Measurements from ENCODE around the gene AMFR.
"Not testable (repeated sequence)": the region's sequence is repeated elsewhere in the genome, so short reads cannot be mapped to it uniquely, and the experiment has no call there.

Gene AMFR

GRCh38 chr16:56387396-56387795 is 37.9 kb downstream of the AMFR start:
- no peak for DNase-seq

GRCh38 chr16:56384074-56384721 is 41.1 kb downstream of the AMFR start:
- no peak for DNase-seq

DNA sequence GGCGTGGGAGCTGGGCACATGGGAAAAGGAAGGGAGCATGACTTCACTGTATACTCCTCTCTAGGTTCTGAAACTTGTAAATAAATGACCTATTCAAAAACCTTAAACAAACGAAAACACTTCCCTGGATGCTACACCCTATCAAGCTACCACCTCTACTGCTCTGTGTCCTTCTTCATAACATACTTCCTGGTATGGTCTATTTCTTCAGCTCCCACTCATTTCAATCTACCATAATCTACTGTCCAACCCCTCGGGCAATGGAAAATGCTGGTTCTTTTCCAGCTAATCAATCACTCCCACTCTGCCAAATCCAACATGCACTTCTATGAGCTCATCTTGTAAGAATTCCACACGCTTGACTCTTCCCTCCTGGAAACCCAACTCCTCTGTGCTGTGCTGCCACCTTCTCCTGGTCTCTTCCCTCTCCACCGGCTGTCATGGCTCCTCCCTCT is 42.4 kb downstream of the AMFR start:
- DNase-seq: no peak

GRCh38 chr16:56382459-56382858 is 42.9 kb downstream of the AMFR start:
- no peak for DNase-seq

DNA sequence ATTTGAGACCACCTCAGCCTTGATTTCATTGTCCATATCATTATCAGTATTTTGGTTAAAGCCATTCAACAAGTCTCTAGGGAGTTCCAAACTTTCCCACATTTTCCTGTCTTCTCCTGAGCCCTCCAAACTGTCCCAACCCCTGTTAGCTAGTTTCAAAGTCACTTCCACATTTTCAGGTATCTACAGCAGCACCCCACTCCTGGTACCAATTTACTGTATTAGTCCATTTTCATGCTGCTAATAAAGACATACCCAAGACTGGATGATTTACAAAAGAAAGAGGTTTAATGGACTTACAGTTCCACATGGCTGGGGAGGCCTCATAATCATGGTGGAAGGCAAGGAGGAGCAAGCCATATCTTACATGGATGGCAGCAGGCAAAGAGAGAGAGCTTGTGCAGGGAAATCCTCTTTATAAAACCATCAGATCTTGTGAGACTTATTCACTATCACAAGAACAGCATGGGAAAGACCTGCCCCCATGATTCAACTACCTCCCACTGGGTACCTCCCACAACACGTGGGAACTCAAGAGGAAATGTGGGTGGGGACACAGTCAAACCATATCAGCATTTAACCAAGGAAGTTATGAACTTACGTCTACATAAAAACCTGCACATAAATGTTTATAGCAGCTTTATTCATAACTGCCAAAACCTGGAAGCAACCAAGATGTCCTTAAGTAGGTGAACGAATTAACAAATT is 44.4 kb downstream of the AMFR start:
- not testable (repeated sequence) for DNase-seq

DNA sequence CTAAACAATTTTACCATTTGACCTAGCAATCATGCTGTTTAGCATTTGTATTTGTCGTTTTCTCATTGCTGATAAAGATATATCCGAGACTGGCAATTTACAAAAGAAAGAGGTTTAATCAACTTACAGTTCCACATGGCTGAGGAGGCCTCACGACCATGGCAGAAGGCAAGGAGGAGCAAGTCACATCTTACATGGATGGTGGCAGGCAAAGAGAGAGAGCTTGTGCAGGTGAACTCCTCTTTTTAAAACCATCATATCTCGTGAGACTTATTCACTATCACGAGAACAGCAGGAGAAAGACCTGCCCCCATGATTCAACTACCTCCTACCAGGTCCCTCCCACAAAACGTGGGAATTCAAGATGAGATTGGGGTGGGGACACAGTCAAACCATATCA is 46.3 kb downstream of the AMFR start:
- not testable (repeated sequence) for DNase-seq

- not testable (repeated sequence) for DNase-seq
These were observed 49.6 kb downstream of the AMFR start for GRCh38 chr16:56375792-56376191.

GRCh38 chr16:56373003-56373402 is 52.3 kb downstream of the AMFR start:
- DNase-seq: no peak

DNA sequence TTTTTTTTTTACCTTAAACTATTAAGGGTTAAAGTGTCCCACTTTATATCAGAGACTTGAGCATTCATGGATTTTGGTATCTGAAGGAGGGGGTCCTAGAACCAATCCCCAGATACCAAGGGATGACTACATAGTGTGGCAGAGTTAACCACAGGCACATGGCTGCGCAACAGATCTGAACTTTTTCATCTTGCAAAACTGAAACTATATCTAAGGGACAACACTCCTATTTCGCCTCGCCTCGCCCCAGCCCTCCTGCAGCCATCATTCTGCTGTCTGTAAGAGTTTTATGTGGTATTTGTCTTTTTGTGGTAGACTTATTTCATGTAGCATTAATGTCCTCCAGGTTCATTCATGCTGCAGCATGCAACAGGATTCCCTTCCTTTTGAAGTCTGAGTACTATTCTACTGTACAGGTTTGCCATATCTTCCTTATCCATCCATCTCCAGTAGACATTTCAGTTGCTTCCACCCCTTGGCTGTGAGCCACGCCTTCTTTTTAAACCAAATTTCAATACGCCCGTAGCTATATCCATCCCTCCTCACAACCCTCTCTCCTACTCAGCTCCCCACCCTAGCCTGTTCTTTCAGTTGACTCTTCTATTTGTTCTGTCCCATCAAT is 53.2 kb downstream of the AMFR start:
- no peak for DNase-seq

- DNase-seq: no peak
These were observed 53.7 kb downstream of the AMFR start for GRCh38 chr16:56371660-56371937.

GRCh38 chr16:56370875-56371659 is 54.3 kb downstream of the AMFR start:
- no peak for DNase-seq

DNA sequence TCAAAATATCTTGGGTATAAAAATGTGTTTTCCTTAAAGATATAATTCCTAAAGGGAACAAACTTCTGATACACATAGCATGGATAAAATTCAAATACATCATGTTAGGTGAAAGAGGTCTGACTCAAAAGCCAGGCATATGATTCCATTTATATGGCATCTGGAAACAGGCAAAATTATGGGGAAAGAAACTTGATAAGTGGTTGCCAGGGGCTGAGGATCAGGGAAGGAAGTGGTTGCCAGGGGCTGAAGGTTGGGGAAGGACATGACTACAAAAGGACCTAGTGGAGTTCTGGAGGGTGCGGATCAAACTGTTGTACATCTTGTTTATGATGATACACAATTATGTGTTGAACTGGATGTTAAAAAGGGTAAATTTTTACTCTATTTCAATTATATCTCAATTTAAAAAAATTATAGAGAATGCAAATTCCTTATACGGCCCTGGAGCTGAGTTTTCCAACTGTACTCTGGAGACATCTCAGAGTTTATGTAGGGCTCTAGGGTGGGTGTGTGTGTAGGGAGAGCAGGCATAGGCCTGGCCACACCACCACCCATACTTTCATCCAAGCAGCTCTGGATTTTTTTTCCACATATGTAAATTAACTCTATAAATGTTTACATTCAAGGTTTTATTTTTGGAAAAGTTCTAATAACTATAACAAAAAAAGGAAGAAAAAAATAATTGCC is 55.0 kb downstream of the AMFR start:
- no peak for DNase-seq

DNA sequence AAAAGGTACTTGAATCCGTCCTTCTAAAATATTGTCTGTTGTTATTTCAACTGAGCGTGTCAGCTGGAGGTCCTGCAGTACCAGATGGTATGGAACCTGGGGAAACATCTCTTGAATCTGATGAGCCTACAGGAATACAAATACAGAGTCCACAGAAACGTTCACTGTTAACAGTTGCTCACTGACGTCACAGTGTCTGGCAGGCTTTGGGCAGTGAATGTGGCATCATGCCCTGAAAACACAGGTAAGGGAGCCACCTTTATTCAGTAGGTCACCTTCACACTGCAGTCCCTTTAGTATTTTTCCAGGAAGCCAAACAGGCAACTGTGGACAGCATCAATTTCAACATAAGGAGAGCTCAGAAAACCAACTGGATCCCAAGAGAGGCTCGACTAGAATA is 56.1 kb downstream of the AMFR start:
- DNase-seq: no peak

GRCh38 chr16:56368545-56368944 is 56.8 kb downstream of the AMFR start:
- DNase-seq: no peak

- DNase-seq: no peak
These were observed 57.6 kb downstream of the AMFR start for GRCh38 chr16:56367764-56368163.

DNA sequence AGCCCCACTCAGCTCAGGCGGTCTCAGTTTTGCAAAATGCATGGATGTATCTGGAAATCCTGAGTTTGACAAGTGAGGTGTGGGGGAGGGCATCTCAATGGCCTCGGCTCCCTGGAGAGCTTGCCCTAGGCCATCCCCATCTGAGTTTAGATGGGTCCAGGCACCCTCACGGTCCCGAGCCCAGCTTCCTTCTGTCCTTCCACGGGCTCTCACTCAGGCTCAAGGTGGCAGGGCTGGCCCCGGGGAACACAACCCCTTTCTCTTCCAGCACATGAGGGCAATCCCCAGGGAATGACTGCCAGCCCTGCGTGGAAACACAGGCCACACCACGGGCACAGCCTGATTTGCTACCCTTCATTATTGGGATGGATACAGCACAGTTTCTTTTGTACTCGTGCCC is 58.4 kb downstream of the AMFR start:
- DNase-seq: no peak

GRCh38 chr16:56365552-56365951 is 59.8 kb downstream of the AMFR start:
- no peak for DNase-seq

GRCh38 chr16:56364865-56365264 is 60.5 kb downstream of the AMFR start:
- no peak for DNase-seq

DNA sequence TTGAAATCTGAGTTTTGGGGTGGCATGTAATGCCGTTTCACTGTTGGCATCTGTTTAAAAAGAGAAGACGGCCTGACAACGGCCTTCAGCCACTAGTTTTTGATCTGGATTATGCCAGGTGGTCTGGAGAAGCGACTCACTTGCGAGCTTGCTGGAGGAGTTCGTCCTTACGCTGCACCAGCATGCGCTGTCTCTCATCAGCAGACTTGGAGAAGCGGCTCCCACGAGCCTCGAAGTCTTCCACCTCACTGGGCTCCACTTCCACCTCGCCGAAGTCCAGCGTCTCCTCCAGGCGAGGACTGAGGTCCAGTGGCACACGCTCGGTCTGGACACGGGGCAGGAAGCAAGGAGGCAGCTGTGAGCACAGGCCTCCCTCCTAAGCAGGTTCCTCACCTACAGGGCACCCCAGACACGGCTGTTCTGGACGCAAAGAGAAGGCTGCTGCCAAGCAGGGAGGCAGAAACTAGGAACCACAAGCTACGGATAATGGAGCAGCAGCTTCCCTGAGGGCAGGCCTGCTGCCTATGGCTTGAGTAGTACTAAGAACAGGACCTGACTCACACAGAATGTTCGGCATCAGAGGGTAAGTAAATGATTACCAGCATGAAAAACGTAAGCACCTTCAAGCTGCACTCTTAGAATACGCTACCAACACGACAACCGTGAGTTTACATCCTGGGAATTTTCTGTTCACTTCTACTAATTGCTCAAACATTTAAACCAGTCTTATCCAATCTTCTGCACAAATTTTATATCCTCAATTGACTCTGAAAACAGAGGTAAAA is 61.4 kb downstream of the AMFR start:
- no peak for DNase-seq

DNA sequence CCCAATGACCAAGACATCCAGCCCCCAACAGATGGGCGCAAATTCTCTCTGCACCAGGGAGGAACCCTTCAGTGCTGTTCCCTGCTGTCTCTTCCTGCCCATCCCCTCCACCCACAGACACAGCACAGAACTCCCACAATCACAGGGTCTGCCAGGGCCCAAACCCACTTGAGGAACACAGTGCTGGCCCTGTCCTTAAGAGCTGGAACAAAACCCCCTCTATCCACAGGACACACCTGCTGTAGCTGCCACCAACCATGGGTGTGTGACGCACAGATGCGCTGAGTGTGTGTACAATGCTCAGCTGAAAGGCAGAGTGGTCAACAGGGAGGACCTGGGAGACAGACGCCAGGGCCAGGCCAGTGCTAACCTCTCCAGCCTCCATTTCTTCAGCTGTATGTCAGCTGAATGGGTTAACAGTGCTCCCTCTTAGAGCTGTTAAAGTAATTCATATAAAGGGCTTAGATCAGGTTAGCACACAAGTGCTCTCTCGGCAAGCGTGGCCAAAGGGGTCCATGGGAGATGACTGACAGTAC is 62.1 kb downstream of the AMFR start:
- no peak for DNase-seq

DNA sequence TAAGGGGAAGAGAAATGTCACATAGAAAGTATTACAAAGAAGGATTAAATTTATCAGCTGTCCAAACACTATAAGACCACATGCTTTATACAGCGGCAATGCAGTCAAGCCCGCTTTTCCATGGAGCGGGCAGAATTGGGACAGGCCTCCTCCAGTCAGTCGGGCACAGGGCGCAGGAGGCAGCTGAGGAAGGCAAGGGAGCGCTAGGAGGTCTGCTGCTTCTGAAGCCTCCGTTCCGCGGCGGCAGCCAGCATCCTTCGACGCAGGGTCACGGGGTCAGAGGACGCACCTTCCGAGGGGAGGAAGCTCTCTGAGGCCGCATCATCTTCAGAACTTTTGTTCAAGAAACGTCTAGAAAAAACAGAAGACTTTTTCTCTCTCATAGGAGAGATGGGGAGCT is 62.6 kb downstream of the AMFR start:
- no peak for DNase-seq

DNA sequence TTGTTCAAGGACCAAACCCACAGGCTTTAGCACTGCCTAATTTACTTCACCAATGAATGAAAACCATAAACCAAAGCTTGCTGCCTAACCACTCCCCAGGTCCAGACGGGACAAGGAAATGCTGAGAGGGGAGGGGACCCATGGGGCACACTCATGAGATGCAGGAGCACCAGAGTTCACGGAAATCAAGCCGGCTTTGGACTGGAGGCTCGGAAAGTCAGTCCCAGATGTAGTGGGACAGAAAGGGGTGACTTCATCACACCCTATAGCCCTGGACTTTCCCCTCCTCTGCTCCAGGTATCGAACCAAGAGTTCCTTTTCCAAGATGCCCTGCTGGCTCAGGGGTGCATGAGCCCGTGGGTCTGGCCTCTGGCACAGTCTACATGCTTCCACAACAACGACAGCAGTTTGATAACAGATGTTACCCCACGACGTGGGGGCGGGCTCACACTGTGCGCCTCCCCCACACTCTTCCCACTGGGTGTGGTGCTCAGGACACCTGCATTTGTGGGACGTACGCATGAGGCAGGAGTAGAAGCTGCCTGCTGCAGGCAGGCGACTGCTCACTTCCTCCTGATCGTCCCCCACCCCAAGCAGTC is 63.2 kb downstream of the AMFR start:
- DNase-seq: no peak
